NCI-H2227 treated with DMSO at 0.1 percent for 48 hours (cell line): ENCODE data around the gene ARHGEF3.
A peak's percentile ranks its signal among the peaks of the same experiment; 100 is the strongest.
"Not testable (repeated sequence)": the region's sequence is repeated elsewhere in the genome, so short reads cannot be mapped to it uniquely, and the experiment has no call there.

Experiments
- DNase-seq: peaks from one replicate; lab custom pipeline; 2025; lab: John Stamatoyannopoulos, UW

Gene ARHGEF3

GRCh38 chr3:56725175-56725574 is 76.6 kb downstream of the ARHGEF3 start:
- no peak for DNase-seq

- DNase-seq, result no peak
Measured at GRCh38 chr3:56724676-56725075, 77.1 kb downstream of the ARHGEF3 start.

- no peak for DNase-seq
Measured at GRCh38 chr3:56720849-56721248, 80.9 kb downstream of the ARHGEF3 start.

GRCh38 chr3:56718809-56719208 is 82.9 kb downstream of the ARHGEF3 start:
- DNase-seq, result not testable (repeated sequence)

- DNase-seq, result no peak
Measured at GRCh38 chr3:56711344-56711743, 90.4 kb downstream of the ARHGEF3 start.

- DNase-seq, result not testable (repeated sequence)
Measured at GRCh38 chr3:56707412-56707811, 94.3 kb downstream of the ARHGEF3 start.

- no peak for DNase-seq
Measured at GRCh38 chr3:56706629-56707028, 95.1 kb downstream of the ARHGEF3 start.

GRCh38 chr3:56704706-56705105 is 97.0 kb downstream of the ARHGEF3 start:
- no peak for DNase-seq

- peak; percentile 42 for DNase-seq
Measured at GRCh38 chr3:56702490-56703315, 99.0 kb downstream of the ARHGEF3 start.

GRCh38 chr3:56700151-56700550 is 101.6 kb downstream of the ARHGEF3 start:
- DNase-seq, result no peak

GRCh38 chr3:56694867-56695683 is 106.7 kb downstream of the ARHGEF3 start:
- no peak for DNase-seq

GRCh38 chr3:56693750-56694149 is 108.0 kb downstream of the ARHGEF3 start:
- DNase-seq, result no peak

GRCh38 chr3:56692520-56693433 is 109.0 kb downstream of the ARHGEF3 start:
- DNase-seq, result not testable (repeated sequence)

GRCh38 chr3:56692001-56692365 is 109.8 kb downstream of the ARHGEF3 start:
- not testable (repeated sequence) for DNase-seq

- no peak for DNase-seq
Measured at GRCh38 chr3:56691165-56692000, 110.4 kb downstream of the ARHGEF3 start.

- no peak for DNase-seq
Measured at GRCh38 chr3:56689303-56689702, 112.4 kb downstream of the ARHGEF3 start.

- DNase-seq, result no peak
Measured at GRCh38 chr3:56688191-56688590, 113.6 kb downstream of the ARHGEF3 start.

GRCh38 chr3:56684029-56684428 is 117.7 kb downstream of the ARHGEF3 start:
- no peak for DNase-seq

- peak; percentile 61 for DNase-seq
Measured at GRCh38 chr3:56683122-56683817, 118.5 kb downstream of the ARHGEF3 start, which contains the start of gene TASOR. Gene TASOR (minus strand): TSS chr3:56683265. CDS start chr3:56683006, 259 bp downstream.

- DNase-seq, result peak; percentile 64
Measured at GRCh38 chr3:56682462-56683121, 119.2 kb downstream of the ARHGEF3 start.
